ENCODE measurements around the gene GTF2H3. TPM values are rescaled to one million over a fixed set of nuclear protein-coding genes. Genes with fewer than 3 reads are reported as not detected.

GTF2H3 gene
- 44.3 and 50.9 TPM in 2 replicates for total RNA-seq (ENCODE audit: low replicate concordance)

- TF ChIP-seq EZH2 (IDR thresholded peaks at IDR 0.05) (no peak), EZH2phosphoT487 (IDR thresholded peaks at IDR 0.05) (no peak), CTCF (IDR thresholded peaks at IDR 0.05) (no peak)
- peak within 1 kb of the TSS; percentile 93 for H2AFZ ChIP-seq (replicated peaks)
- peaks cover 41% of the 10 kb centered on the region for H3K79me2 ChIP-seq (ENCODE audit: low read depth)
- H3K9me3 ChIP-seq (ENCODE audit: low read depth), result no peaks in the 10 kb centered on the region
- no peaks in the 10 kb centered on the region for H4K20me1 ChIP-seq (ENCODE audit: low read depth)
- H3K27me3 ChIP-seq, result no peaks in the 10 kb centered on the region
- H3K9ac ChIP-seq, result peak within 1 kb of the TSS; percentile 91
- peak within 1 kb of the TSS; percentile 20 for H3K27ac ChIP-seq
- peaks cover 4% of the 10 kb centered on the region for H3K27me3 Mint-ChIP-seq (ENCODE audit: insufficient read depth, low read depth)
- peak within 1 kb of the TSS; percentile 93 for H3K4me3 Mint-ChIP-seq
- peaks cover 15% of the 10 kb centered on the region for H3K4me1 Mint-ChIP-seq
- H3K36me3 Mint-ChIP-seq, result peaks cover 10% of the 10 kb centered on the region
- peak; percentile 99 for DNase-seq (ENCODE audit: low spot score)
- H3K4me2 ChIP-seq, result peak within 1 kb of the TSS; percentile 99
- H3K27ac Mint-ChIP-seq, result peak within 1 kb of the TSS; percentile 97
- no peaks in the 10 kb centered on the region for H3F3A ChIP-seq (ENCODE audit: low read depth)
- peaks cover 6% of the 10 kb centered on the region for H3K4me1 ChIP-seq
- H3K36me3 ChIP-seq, result no peaks in the 10 kb centered on the region
- no peaks in the 10 kb centered on the region for H3K9me3 Mint-ChIP-seq
- peak within 1 kb of the TSS; percentile 84 for H3K4me3 ChIP-seq
Measured at GRCh38 chr12:123633379-123634141, at the start of gene GTF2H3, which contains the start of gene EIF2B1. Gene GTF2H3 (plus strand): TSS chr12:123633829. CDS start chr12:123633860, 31 bp downstream. Gene EIF2B1 (minus strand): TSS chr12:123633686. CDS start chr12:123633557, 129 bp downstream.

- no peak for DNase-seq (ENCODE audit: low spot score)
- Histone ChIP-seq H3K4me2 (no peak overlapping the region), H3K9me3 (ENCODE audit: low read depth) (no peaks in the 10 kb centered on the region), H3K4me3 (no peak overlapping the region), H3K4me1 (no peaks in the 10 kb centered on the region), H3K27ac (no peak overlapping the region), H3K9ac (no peak overlapping the region), H3K36me3 (peaks cover 29% of the 10 kb centered on the region), H3K27me3 (no peaks in the 10 kb centered on the region), H2AFZ (replicated peaks) (no peak overlapping the region), H4K20me1 (ENCODE audit: low read depth) (peaks cover 27% of the 10 kb centered on the region), H3K79me2 (ENCODE audit: low read depth) (peaks cover 89% of the 10 kb centered on the region), H3F3A (ENCODE audit: low read depth) (no peaks in the 10 kb centered on the region)
- no peak overlapping the region for H3K4me3 Mint-ChIP-seq
- peaks cover 5% of the 10 kb centered on the region for H3K4me1 Mint-ChIP-seq
- H3K36me3 Mint-ChIP-seq, result peaks cover 31% of the 10 kb centered on the region
- no peak overlapping the region for H3K27ac Mint-ChIP-seq
- H3K27me3 Mint-ChIP-seq (ENCODE audit: insufficient read depth, low read depth), result no peaks in the 10 kb centered on the region
- H3K9me3 Mint-ChIP-seq, result no peaks in the 10 kb centered on the region
- no peak for TF ChIP-seq CTCF (IDR thresholded peaks at IDR 0.05)
- TF ChIP-seq EZH2 (IDR thresholded peaks at IDR 0.05), result no peak
- TF ChIP-seq EZH2phosphoT487 (IDR thresholded peaks at IDR 0.05), result no peak
Measured at GRCh38 chr12:123591702-123592481, 41.7 kb upstream of the GTF2H3 start.

GRCh38 chr12:123595729-123596128 is 37.9 kb upstream of the GTF2H3 start:
- Mint-ChIP-seq H3K4me1 (peaks cover under 1% of the 10 kb centered on the region), H3K9me3 (no peaks in the 10 kb centered on the region), H3K27me3 (ENCODE audit: insufficient read depth, low read depth) (no peaks in the 10 kb centered on the region), H3K4me3 (no peak overlapping the region), H3K36me3 (peaks cover 27% of the 10 kb centered on the region), H3K27ac (no peak overlapping the region)
- H3K27ac ChIP-seq, result no peak overlapping the region
- no peaks in the 10 kb centered on the region for H3K9me3 ChIP-seq (ENCODE audit: low read depth)
- H3F3A ChIP-seq (ENCODE audit: low read depth), result peaks cover 19% of the 10 kb centered on the region
- no peak for DNase-seq (ENCODE audit: low spot score)
- H3K27me3 ChIP-seq, result no peaks in the 10 kb centered on the region
- H3K9ac ChIP-seq, result no peak overlapping the region
- H4K20me1 ChIP-seq (ENCODE audit: low read depth), result peaks cover 3% of the 10 kb centered on the region
- H3K4me1 ChIP-seq, result no peaks in the 10 kb centered on the region
- no peak overlapping the region for H3K4me2 ChIP-seq
- peaks cover 53% of the 10 kb centered on the region for H3K79me2 ChIP-seq (ENCODE audit: low read depth)
- H3K36me3 ChIP-seq, result peaks cover 16% of the 10 kb centered on the region
- no peak for TF ChIP-seq EZH2 (IDR thresholded peaks at IDR 0.05)
- TF ChIP-seq CTCF (IDR thresholded peaks at IDR 0.05), result no peak
- TF ChIP-seq EZH2phosphoT487 (IDR thresholded peaks at IDR 0.05), result no peak
- no peak overlapping the region for H2AFZ ChIP-seq (replicated peaks)
- no peak overlapping the region for H3K4me3 ChIP-seq

All from neural progenitor cell (in vitro differentiated cells).